Upper lobe of right lung (tissue), 1 donor: ENCODE data around the gene STK25. TPM values are rescaled to one million over a fixed set of nuclear protein-coding genes. Genes with fewer than 3 reads are reported as not detected.

Experiments used
- ATAC-seq: fragments of 200-7000 bp; cut with Tn5 transposase; one replicate; pipeline ENCODE4 v1.9.1; 2020; ENCODE audit warnings: mild to moderate bottlenecking, moderate library complexity
- DNase-seq: peaks from one replicate; pipeline ENCODE4 v3.0.0-alpha.2; 2020
- H3K27ac ChIP-seq: fragments of 200-600 bp; one replicate; pipeline ENCODE4 v1.8.0; 2022
- H3K27me3 ChIP-seq: fragments of 200-600 bp; one replicate; pipeline ENCODE4 v1.8.0; 2022; ENCODE audit warnings: mild to moderate bottlenecking
- H3K36me3 ChIP-seq: fragments of 200-600 bp; one replicate; pipeline ENCODE4 v1.8.0; 2022
- H3K4me1 ChIP-seq: fragments of 200-600 bp; one replicate; pipeline ENCODE4 v1.8.0; 2022
- H3K4me3 ChIP-seq: fragments of 200-600 bp; one replicate; pipeline ENCODE4 v1.8.0; 2022; ENCODE audit warnings: mild to moderate bottlenecking
- H3K9me3 ChIP-seq: fragments of 200-600 bp; one replicate; pipeline ENCODE4 v1.8.0; 2022
- intact Hi-C: fragments of 100-400 bp; cut with DNase I; formaldehyde crosslinking; loops from one replicate; pipeline ENCODE4 v1.11.0; 2022
- total RNA-seq: library from RNA; stranded (reverse); fragmentation: NEBNext Ultra II Directional; extraction: Animal tissue kit (Norgen Biotek cat#: 25700); gene quantifications from one replicate; pipeline ENCODE4 v1.2.1, GENCODE V29; 2021
- TF ChIP-seq, protein P1 (sequence below): fragments of 200-600 bp; IDR thresholded peaks from one replicate; pipeline ENCODE4 v1.8.0; 2022; ENCODE audit warnings: antibody characterized with exemption
- donor health status: DM: no; HTN: yes; CAD: no; lungs with severe emphysema.

STK25 gene
- total RNA-seq, 1 donor from 2014 or later: 134 TPM

DNA sequence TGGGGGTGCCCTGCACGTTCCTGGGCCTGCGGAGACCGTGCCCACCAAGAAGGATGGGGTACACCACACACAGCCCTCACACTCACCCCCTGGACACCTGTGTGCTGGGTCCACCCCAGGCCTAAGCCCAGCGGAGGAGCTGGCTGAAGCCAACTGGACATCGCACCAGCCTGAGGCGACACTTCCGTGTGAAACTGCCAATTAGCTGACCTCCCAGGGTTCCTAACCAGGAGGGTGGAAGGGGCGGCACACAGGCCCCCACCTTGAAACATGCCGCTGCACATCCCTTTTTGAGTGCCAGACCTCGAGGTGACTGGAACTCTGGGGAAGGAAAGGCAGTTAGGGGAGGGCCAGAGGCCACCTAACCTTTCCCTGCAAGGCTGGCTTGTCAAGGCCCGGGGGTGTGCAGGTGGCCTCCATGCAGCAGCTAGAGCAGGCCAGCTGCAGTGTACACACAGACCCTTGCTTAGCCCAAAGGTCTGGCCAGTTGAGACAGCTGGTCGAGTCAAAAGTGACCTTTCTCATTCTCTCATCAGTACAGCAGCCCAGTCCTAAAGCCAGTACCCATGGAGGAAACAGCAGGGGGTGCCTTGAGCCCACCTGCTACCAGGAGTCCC lies 4.5 kb downstream of the STK25 start:
- DNase-seq: no peak
- ATAC-seq: no peak
- intact Hi-C loops: no loop called here
- no peak overlapping the region for H3K27ac ChIP-seq
- no peaks in the 10 kb centered on the region for H3K27me3 ChIP-seq
- TF ChIP-seq, protein P1, sequence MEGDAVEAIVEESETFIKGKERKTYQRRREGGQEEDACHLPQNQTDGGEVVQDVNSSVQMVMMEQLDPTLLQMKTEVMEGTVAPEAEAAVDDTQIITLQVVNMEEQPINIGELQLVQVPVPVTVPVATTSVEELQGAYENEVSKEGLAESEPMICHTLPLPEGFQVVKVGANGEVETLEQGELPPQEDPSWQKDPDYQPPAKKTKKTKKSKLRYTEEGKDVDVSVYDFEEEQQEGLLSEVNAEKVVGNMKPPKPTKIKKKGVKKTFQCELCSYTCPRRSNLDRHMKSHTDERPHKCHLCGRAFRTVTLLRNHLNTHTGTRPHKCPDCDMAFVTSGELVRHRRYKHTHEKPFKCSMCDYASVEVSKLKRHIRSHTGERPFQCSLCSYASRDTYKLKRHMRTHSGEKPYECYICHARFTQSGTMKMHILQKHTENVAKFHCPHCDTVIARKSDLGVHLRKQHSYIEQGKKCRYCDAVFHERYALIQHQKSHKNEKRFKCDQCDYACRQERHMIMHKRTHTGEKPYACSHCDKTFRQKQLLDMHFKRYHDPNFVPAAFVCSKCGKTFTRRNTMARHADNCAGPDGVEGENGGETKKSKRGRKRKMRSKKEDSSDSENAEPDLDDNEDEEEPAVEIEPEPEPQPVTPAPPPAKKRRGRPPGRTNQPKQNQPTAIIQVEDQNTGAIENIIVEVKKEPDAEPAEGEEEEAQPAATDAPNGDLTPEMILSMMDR: no peak
- no peaks in the 10 kb centered on the region for H3K9me3 ChIP-seq
- no peak overlapping the region for H3K4me3 ChIP-seq
- H3K36me3 ChIP-seq: peaks cover 21% of the 10 kb centered on the region
- H3K4me1 ChIP-seq: peaks cover 16% of the 10 kb centered on the region

DNA sequence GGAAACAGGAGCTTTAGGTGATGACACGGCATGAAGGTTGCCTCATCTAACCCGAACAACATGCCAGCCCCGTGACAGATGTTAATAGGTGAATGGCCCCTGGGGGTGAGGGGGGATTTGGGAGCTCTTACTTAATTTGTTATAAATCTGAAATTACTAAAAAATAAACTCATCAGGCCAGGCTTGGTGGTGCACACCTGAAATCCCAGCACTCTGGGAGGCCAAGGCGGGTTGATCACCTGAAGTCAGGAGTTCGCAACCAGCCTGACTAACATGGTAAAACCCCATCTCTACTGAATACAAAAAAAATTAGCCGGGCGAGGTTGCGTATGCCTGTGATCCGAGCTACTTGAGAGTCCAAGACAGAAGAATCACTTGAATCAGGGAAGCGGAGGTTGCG lies 6.1 kb downstream of the STK25 start:
- peaks cover 32% of the 10 kb centered on the region for H3K36me3 ChIP-seq

DNA sequence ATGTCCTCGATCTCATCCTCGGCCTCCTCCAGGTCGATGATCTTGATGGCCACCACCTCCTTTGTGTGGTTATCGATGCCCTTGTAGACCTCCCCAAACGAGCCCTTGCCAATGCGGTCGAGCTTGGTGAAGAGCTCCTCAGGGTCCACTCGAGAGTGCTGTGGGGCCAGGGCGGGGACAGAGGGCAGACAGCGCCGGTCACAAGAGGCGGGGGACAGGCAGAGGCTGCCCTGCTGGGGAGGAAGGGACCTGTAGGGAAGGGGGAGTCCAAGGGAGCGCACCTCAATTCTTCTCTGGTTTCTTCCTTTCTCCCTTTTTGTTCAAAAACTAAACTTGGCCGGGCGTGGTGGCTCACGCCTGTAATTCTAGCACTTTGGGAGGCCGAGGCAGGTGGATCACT lies 6.8 kb downstream of the STK25 start:
- H3K9me3 ChIP-seq: no peaks in the 10 kb centered on the region
- TF ChIP-seq, protein P1: no peak
- H3K27me3 ChIP-seq: no peaks in the 10 kb centered on the region
- ATAC-seq (no peak), DNase-seq (no peak)
- H3K36me3 ChIP-seq: peaks cover 39% of the 10 kb centered on the region
- H3K27ac ChIP-seq: no peak overlapping the region
- H3K4me3 ChIP-seq: no peak overlapping the region
- H3K4me1 ChIP-seq: peaks cover 10% of the 10 kb centered on the region
- intact Hi-C loops: no loop called here

More for the DNA sequence above, 6.1 kb downstream of the STK25 start:
- intact Hi-C loops: no loop called here
- H3K27ac ChIP-seq: no peak overlapping the region
- H3K9me3 ChIP-seq: no peaks in the 10 kb centered on the region
- no peak for DNase-seq
- TF ChIP-seq, protein P1: no peak
- H3K4me3 ChIP-seq: no peak overlapping the region
- no peak for ATAC-seq
- H3K27me3 ChIP-seq: no peaks in the 10 kb centered on the region
- peaks cover 16% of the 10 kb centered on the region for H3K4me1 ChIP-seq

DNA sequence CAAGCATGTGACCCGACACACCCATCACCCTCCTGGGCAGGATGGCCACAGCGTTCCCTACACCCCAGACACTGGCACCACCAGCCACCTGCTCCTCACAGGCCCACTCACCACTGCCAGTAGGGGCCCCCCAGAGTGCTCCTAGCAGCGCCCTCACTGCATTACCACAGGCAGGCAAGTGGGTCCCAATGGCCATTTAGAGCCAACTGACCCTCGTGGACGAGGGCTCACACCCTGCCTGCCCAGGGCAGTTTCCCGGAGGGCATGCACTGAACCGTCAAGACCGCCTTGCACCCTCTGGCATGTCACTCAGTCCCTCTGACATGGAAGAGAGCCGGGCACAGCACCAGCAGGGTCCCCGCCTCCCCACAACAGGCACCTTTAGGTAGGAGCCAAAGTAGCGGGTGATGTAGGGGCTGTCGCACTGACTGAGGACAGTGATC lies 7.3 kb downstream of the STK25 start:
- ATAC-seq: no peak
- H3K4me1 ChIP-seq: peaks cover 6% of the 10 kb centered on the region
- no peaks in the 10 kb centered on the region for H3K27me3 ChIP-seq
- no peak overlapping the region for H3K27ac ChIP-seq
- no peaks in the 10 kb centered on the region for H3K9me3 ChIP-seq
- DNase-seq: no peak
- no peak overlapping the region for H3K4me3 ChIP-seq
- TF ChIP-seq, protein P1: no peak
- intact Hi-C loops: no loop called here
- peaks cover 43% of the 10 kb centered on the region for H3K36me3 ChIP-seq

DNA sequence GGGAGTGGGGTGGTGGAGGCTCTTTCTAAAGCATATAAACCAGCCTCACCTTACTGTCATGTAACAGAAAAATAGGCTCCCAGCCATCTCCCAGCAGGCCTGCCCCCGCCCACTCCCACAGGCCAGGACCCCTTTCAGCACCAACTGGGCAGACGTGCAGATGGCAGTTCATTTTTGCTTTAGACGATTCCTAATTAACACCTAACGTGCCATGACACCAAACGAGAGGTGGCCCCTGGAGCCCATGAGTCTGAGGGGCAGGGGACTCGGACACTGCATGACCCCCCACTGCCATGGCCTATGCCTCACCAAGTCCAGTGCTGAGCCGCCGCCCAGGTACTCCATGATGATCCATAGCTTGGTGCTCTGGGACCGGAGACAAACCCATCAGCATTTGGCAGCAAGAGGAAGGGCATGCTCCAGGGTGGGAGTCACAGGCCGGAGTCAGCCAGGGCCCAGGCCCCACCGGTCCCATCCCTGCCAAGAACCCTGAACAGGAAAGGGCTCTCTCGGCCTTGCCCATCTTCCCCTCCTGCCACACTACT lies 7.9 kb downstream of the STK25 start:
- H3K27me3 ChIP-seq: no peaks in the 10 kb centered on the region
- H3K36me3 ChIP-seq: peaks cover 49% of the 10 kb centered on the region
- TF ChIP-seq, protein P1: no peak
- DNase-seq: no peak
- ATAC-seq: no peak
- H3K9me3 ChIP-seq: no peaks in the 10 kb centered on the region
- no peaks in the 10 kb centered on the region for H3K4me1 ChIP-seq
- intact Hi-C loops: no loop called here
- H3K27ac ChIP-seq: no peak overlapping the region
- H3K4me3 ChIP-seq: no peak overlapping the region
